ENCODE measurements around the gene TFAP2E.

TFAP2E gene

GRCh38 chr1:35544976-35545375 lies 28.1 kb upstream of the TFAP2E start:
- no peak overlapping the region for H3K4me3 ChIP-seq (ENCODE audit: low read depth, low read length)
- peak; percentile 58 for TF ChIP-seq CTCF (IDR thresholded peaks at IDR 0.05; ENCODE audit: insufficient read depth, low read depth, low read length, missing control alignments)
- peak; percentile 77 for DNase-seq (ENCODE audit: low read depth)

- H3K4me3 ChIP-seq (ENCODE audit: low read depth, low read length), result no peak overlapping the region
- no peak for TF ChIP-seq CTCF (IDR thresholded peaks at IDR 0.05; ENCODE audit: insufficient read depth, low read depth, low read length, missing control alignments)
- DNase-seq (ENCODE audit: low read depth), result no peak
Observed at GRCh38 chr1:35546614-35547013, 26.5 kb upstream of the TFAP2E start.

- no peak overlapping the region for H3K4me3 ChIP-seq (ENCODE audit: low read depth, low read length)
- DNase-seq (ENCODE audit: low read depth), result no peak
- TF ChIP-seq CTCF (IDR thresholded peaks at IDR 0.05; ENCODE audit: insufficient read depth, low read depth, low read length, missing control alignments), result no peak
Observed at GRCh38 chr1:35553851-35554250, 19.3 kb upstream of the TFAP2E start.

- H3K4me3 ChIP-seq (ENCODE audit: low read depth, low read length), result no peak overlapping the region
- no peak for TF ChIP-seq CTCF (IDR thresholded peaks at IDR 0.05; ENCODE audit: insufficient read depth, low read depth, low read length, missing control alignments)
- DNase-seq (ENCODE audit: low read depth), result no peak
Observed at GRCh38 chr1:35554266-35555211, 18.6 kb upstream of the TFAP2E start.

- no peak for DNase-seq (ENCODE audit: low read depth)
Observed at GRCh38 chr1:35555212-35555584, 17.9 kb upstream of the TFAP2E start.

GRCh38 chr1:35555601-35556477 lies 17.3 kb upstream of the TFAP2E start:
- H3K4me3 ChIP-seq (ENCODE audit: low read depth, low read length), result peak overlapping the region; percentile 87
- no peak for DNase-seq (ENCODE audit: low read depth)

More at GRCh38 chr1:35555212-35555584, 17.9 kb upstream of the TFAP2E start:
- TF ChIP-seq CTCF (IDR thresholded peaks at IDR 0.05; ENCODE audit: insufficient read depth, low read depth, low read length, missing control alignments), result no peak
- H3K4me3 ChIP-seq (ENCODE audit: low read depth, low read length), result no peak overlapping the region

More at GRCh38 chr1:35555601-35556477, 17.3 kb upstream of the TFAP2E start:
- no peak for TF ChIP-seq CTCF (IDR thresholded peaks at IDR 0.05; ENCODE audit: insufficient read depth, low read depth, low read length, missing control alignments)
